Keratinocyte (primary cell): ENCODE data around the gene OR10A4.

Source experiments
- EZH2 ChIP-seq: IDR thresholded peaks from one replicate; pipeline ENCODE4 v1.6.1; 2012; ENCODE audit warnings: inconsistent platforms, mild to moderate bottlenecking, low read length, moderate library complexity
- TF ChIP-seq, protein P1 (sequence below), 3 experiments: IDR thresholded peaks in 1 of 3; conservative IDR thresholded peaks in 1 of 3; optimal IDR thresholded peaks in 1 of 3; 2 replicates in 2 of 3; 3 replicates in 1 of 3; pipeline versions ENCODE3 to v1.5.1; 2011; ENCODE audit warnings: low read length in 3 of 3, mild to moderate bottlenecking in 3 of 3, moderate library complexity in 2 of 3, control low read depth in 1 of 3, inconsistent platforms in 1 of 3; ENCODE audit not compliant: insufficient read depth in 2 of 3; ENCODE audit errors: extremely low read depth in 1 of 3

DNA sequence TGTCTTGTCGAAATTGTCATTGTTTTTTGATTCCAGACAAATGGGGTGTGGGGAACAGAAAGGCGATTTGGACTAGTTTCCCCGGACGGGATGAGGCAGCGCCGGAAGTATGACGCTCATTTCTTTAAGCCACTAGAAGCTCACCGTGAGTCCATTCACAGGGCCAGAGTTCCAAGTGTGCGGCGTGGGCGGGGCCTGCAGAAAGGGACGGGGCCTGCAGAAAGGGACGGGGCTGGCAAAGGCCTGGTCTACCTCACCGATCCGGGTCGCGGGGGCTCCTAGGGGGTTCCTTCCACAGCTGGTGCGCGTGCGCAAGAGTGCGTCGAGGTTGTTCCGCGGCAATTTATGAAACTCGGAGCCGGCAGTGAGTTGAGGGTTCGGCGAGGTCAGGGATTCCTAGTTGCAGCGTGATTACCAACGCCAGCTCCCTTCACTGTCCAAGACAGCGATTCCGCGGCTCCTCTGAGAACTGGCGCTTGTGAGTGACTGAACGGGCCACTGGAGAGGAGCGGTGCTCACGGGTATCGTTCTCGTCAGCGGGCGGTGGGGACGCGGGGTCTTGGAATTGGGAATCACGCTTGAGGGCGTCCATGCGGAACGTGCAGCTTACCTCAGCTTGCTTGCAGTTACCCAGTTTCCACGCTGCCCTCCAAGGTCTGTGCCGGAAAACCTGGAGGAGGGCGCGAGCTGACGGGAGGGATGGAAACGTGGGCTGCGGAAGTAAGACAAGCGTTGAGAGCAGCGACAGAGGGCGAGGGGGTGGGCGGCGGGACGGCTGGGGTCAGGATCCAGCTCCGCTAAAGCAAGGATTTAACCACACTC lies 50.0 kb downstream of the OR10A4 start, which contains the start of gene ZNF215:
- no peak for TF ChIP-seq EZH2
- TF ChIP-seq, protein P1, sequence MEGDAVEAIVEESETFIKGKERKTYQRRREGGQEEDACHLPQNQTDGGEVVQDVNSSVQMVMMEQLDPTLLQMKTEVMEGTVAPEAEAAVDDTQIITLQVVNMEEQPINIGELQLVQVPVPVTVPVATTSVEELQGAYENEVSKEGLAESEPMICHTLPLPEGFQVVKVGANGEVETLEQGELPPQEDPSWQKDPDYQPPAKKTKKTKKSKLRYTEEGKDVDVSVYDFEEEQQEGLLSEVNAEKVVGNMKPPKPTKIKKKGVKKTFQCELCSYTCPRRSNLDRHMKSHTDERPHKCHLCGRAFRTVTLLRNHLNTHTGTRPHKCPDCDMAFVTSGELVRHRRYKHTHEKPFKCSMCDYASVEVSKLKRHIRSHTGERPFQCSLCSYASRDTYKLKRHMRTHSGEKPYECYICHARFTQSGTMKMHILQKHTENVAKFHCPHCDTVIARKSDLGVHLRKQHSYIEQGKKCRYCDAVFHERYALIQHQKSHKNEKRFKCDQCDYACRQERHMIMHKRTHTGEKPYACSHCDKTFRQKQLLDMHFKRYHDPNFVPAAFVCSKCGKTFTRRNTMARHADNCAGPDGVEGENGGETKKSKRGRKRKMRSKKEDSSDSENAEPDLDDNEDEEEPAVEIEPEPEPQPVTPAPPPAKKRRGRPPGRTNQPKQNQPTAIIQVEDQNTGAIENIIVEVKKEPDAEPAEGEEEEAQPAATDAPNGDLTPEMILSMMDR (optimal IDR thresholded peaks at IDR 0.05 in 1 of 3, IDR thresholded peaks at IDR 0.05 in 1 of 3, conservative IDR thresholded peaks at IDR 0.05 in 1 of 3; ENCODE audit: extremely low read depth in 1 of 3, insufficient read depth in 2 of 3, low read length in 3 of 3), result no peak
